ENCODE results near the gene ANO3.
"Not testable (repeated sequence)": the region's sequence is repeated elsewhere in the genome, so short reads cannot be mapped to it uniquely, and the experiment has no call there.

Gene ANO3

DNA sequence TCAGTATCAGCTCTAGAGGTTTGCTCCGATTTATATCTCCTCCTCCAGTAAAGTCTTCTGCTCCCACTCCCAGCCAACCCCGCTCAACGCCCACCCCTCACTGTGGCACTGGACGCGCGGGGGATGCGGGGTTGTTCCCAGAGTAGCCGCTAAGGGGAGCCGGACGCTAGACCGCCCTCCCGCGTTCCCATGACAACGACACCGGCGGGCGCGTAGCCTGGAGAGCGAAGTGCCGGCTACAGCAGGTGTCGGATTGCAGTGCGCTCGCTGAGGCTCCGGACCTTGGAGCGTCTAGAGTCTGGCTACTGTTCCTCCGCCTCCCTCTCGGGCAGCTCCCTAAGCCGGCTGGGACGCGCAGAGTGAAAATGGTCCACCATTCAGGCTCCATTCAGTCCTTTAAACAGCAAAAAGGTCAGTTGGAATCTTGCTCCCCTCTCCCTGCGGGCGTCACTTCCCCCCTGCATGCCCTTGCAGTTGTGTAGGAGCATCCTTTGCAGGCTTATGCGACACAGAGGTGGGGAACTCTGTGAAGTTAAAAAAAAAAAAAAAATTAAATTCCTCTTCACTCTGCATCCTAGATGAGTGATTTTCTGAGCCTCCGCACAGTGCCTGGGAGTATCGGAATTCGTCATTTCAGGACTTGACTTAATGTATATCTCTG, at the start of gene ANO3:
TSS of gene ANO3 (plus strand) at position 220 of the 661 bp plus-strand sequence. CDS start at position 366, 146 bp downstream.
- no peak for ATAC-seq

GRCh38 chr11:26283852-26284408, 48.0 kb upstream of the ANO3 start:
- no peak for ATAC-seq

- ATAC-seq, result no peak
Measured at GRCh38 chr11:26285608-26286007, 46.3 kb upstream of the ANO3 start.

GRCh38 chr11:26286472-26287066, 45.4 kb upstream of the ANO3 start:
- no peak for ATAC-seq

DNA sequence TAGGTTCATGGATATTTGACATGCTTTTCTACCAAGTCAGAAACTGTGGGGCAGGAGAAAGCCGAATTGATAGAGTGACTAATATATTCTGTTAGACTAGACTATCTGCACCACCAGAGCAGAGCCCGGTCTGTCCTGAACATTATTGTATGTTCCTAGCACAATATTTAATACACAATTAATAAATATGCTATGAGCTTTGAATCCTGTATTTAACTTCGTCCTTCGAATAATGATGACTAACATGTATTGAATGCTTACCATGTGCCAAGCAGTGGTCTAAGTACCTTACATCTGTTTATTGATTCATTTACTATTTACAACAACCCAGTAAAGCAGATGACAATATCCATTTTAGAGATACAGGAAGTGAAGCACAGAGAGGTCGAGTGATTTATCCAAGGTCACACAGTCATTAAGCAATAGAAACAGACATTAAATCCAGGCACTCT, 44.8 kb upstream of the ANO3 start:
- ATAC-seq, result no peak

DNA sequence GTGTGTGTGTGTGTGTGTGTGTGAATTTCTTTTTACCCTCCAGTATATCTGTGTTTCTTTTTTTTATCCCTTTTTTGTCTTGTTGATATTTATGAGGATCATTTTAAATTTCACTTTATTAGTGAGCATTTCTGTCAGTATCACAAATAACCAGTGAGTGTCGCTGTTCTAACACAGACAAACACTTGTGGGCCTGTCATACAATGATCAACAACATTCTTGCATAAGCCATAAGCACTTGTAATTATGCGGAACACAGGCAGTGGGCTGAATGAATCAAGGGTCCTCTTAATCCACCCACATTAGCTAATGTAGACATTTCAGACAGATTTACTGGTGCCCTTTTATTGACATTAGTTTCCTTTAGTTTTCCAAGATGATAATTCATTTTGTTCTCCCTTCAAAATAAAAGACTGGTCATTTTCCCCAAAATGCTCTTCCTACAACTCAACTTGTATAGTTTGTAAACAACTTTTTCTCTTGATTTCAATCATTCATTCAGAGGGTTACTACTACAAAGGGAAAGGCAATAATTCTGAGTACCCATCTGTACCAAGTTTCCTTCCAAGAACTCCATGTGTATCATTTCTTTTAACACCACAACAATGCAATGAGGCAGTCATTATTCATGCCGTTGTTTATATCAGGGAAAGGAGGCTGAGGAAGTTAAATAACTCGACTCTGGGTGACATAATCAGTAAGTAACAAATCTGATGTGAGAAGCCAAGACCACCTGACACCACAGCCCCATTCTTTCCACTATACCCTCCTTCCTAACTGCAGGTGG, 34.5 kb upstream of the ANO3 start:
- no peak for ATAC-seq

DNA sequence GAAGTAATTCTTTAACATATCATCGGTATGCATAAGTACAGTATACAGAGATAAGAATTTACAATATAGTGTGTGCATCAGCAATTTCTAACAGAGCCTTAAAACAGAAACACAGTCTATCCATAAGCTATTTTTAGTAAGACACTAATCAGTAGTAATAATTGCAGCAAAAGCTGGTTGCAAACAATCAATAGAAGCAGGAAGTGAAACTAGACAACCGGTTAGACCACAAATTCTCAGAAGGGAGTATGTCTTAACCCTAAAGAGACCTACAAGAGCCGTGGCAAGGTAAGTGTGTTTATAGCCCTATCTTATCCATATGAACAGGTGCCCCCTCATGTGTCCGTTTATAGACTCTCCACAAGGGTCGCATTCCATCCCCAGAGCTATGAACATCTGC, 15.6 kb upstream of the ANO3 start:
- not testable (repeated sequence) for ATAC-seq

GRCh38 chr11:26319906-26320305, 12.0 kb upstream of the ANO3 start:
- no peak for ATAC-seq

GRCh38 chr11:26321516-26321915, 10.4 kb upstream of the ANO3 start:
- ATAC-seq, result no peak

GRCh38 chr11:26322335-26323067, 9.4 kb upstream of the ANO3 start:
- no peak for ATAC-seq

GRCh38 chr11:26323837-26324236, 8.1 kb upstream of the ANO3 start:
- no peak for ATAC-seq

DNA sequence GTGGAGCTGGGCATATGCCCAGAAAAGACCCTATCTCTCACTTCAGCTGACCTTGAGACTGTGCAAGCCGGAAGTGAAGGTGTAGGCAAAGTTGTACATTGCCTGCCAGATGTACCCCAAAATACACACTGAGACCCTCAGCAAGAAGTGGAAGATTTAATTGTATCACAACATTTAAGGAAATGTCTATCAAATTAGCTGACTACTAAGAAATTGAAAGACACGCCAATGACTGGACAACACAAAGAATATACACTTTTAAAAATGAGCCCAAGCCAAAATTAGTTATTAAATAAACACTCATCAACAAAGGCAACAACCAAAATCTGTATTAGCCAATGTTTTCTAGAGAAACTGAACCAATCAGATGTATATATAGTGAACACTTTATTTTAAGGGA, 7.7 kb upstream of the ANO3 start:
- ATAC-seq, result no peak

DNA sequence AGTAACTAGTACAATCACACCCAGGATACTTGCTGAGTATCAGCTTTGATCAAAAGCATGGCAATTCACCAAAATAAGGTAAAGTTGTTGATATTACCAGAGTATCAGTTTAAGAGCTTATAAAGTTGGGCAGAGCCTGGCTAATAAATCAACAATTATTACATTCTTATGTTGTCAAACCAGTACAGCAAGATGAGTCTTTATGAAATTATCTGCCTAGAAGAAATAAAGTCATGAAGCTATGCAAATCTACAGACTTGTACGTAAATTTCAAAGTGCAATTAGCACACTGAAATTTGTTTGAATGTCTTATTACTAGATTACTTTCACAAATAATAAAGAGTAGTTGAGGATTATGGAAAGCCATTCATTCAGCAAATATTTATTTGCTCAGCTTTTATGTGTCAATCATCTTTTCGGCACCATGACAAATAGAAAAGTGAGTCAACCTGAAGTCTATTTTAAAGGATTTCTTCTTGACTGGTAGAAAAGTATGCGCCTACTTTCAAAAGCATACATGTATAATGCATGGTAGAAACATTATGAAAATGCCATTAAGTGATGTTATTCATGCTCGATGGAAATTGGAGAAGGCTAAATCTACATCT, 5.0 kb upstream of the ANO3 start:
- ATAC-seq, result no peak

- no peak for ATAC-seq
Measured at GRCh38 chr11:26329206-26329605, 2.7 kb upstream of the ANO3 start.

DNA sequence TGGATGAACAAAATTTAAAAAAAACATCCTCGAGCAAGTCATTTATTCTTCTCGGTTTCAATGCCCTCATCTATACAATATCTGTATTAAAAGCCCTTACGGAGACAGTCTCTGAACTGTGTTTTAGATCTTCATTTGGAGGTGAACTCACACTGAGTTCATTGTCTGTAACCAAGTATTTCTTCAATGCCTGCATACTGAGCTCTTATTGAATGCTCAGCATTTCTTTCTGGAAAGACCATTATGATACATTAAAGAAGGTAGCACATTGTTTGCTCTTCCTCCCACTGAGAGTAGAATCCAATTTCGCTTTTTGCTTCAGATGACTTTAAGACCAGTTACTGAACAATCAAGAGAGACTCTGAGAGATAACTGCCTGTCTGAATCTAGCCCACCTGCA, 1.7 kb upstream of the ANO3 start:
- no peak for ATAC-seq

DNA sequence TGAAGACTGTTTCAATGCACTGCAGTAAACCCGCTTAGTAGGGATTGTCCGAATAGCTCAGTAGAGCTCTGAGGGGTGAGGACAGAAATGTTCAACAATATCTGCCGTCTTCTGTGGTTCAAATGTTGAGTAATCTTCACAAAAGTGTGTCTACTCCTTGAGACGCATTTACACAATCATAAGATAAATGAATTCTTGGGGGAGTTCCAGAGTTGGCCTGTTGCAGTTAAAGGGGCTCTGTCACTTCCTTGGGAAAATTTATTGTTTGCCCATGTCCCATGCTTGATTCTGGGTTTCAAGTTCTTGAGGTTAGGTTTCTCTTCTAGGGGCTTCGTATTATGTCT, 614 bp downstream of the ANO3 start:
- no peak for ATAC-seq

DNA sequence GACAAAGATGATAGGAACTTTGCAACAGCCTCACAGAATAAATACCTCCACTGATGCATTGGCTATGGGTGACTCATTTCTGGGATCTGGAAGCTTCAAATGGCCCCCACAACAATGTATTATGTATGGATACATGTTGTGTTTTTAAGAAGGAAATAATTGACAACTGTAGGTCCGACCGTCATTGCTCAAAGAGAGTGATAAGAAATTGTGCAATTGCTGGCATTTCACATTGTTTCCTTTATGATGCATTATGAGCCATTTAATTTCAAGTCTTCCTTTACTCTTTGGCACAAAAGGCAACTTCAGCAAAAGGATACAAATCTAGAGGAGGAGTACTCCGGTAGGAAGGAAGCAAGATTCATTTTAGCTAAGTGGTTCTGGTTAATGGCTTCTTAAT, 2.0 kb downstream of the ANO3 start:
- no peak for ATAC-seq

DNA sequence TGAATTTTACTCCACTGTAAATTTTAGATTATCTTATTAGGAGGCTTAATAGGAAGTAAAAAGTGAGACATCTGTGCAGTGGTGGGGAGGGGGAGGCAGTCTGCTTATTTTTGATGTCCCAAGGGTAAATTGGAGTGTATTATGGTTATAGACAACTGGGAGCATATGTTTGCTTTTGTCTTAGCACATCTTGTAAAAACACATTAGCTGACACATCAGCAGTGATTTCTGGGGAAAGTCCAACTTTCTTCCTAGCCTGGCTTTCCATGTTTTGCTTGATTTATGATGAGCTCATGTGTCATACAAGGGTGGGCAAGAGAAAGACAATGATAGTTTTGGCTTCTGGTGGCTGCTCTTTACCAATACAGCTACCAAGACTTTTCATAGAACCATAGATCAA, 4.0 kb downstream of the ANO3 start:
- no peak for ATAC-seq

GRCh38 chr11:26344647-26345046, 12.7 kb downstream of the ANO3 start:
- no peak for ATAC-seq

DNA sequence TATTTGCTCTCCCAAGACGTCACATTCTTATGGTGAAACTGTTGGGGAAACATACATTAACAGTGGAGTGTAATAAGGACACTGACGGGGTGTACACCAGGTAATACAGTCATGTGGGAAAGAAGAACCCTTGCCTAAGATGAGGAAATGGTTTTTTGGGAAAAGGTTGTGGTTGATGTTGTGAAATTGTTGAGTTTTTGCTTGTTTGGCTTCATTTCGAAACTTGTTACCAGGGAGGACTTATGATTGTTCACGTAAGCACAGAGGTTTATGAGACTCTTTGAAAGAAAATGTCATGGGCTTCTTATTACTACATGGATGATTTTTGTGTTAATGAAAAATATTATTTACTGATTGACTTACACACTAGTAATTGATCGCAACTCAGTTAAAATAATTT, 16.8 kb downstream of the ANO3 start:
- ATAC-seq, result no peak

GRCh38 chr11:26350002-26350401, 18.1 kb downstream of the ANO3 start:
- no peak for ATAC-seq

GRCh38 chr11:26353010-26353409, 21.1 kb downstream of the ANO3 start:
- no peak for ATAC-seq

GRCh38 chr11:26359055-26359454, 27.1 kb downstream of the ANO3 start:
- ATAC-seq, result no peak
